Natural killer cell (primary cell): ENCODE measurements around the gene TLDC2. TPM values are rescaled to one million over a fixed set of nuclear protein-coding genes. Genes with fewer than 3 reads are reported as not detected.
A peak's percentile ranks its signal among the peaks of the same experiment; 100 is the strongest.

Experiments used
- ATAC-seq, 3 donors: fragments of 150-1000 bp in 2 of 3; fragments of 200-7000 bp in 1 of 3; cut with Tn5 transposase; 1 replicate in 1 of 3; 2 replicates in 2 of 3; pipeline ENCODE4 v1.10.0; 2021; ENCODE audit warnings: mild to moderate bottlenecking in 2 of 3, moderate library complexity in 2 of 3
- DNase-seq, 2 donors: peaks; one replicate each; pipeline versions ENCODE4 v3.0.0 to v3.0.0-alpha.2; 2013 to 2021; ENCODE audit warnings: mixed read lengths in 1 of 2
- H3K27ac ChIP-seq: one replicate; pipeline ENCODE4 v1.5.1; 2013; ENCODE audit warnings: mild to moderate bottlenecking, low read length
- H3K27me3 ChIP-seq: one replicate; pipeline ENCODE4 v1.6.1; 2013; ENCODE audit warnings: low read length; ENCODE audit not compliant: control insufficient read depth, insufficient read depth
- H3K36me3 ChIP-seq: one replicate; pipeline ENCODE4 v1.6.1; 2013; ENCODE audit warnings: low read length; ENCODE audit not compliant: control insufficient read depth, insufficient read depth
- H3K4me1 ChIP-seq: one replicate; pipeline ENCODE4 v1.6.1; 2013; ENCODE audit warnings: low read length; ENCODE audit not compliant: control insufficient read depth, insufficient read depth
- H3K4me3 ChIP-seq: one replicate; pipeline ENCODE4 v1.5.1; 2013; ENCODE audit warnings: low read length
- H3K9me3 ChIP-seq: one replicate; pipeline ENCODE4 v1.6.1; 2013; ENCODE audit warnings: low read length; ENCODE audit not compliant: control insufficient read depth, insufficient read depth
- H3K27ac Mint-ChIP-seq, 2 donors: one replicate each; pipeline ENCODE4 v1.8.0; 2022; ENCODE audit warnings: mild to moderate bottlenecking in 2 of 2, mixed read lengths in 2 of 2, moderate library complexity in 1 of 2
- H3K27me3 Mint-ChIP-seq, 2 donors: one replicate each; pipeline ENCODE4 v1.8.0; 2022; ENCODE audit warnings: low read depth in 2 of 2, mixed read lengths in 2 of 2
- H3K36me3 Mint-ChIP-seq: one replicate; pipeline ENCODE4 v1.8.0; 2022; ENCODE audit warnings: mixed read lengths
- H3K4me1 Mint-ChIP-seq, 2 donors: one replicate each; pipeline ENCODE4 v1.8.0; 2022; ENCODE audit warnings: mixed read lengths in 2 of 2
- H3K4me3 Mint-ChIP-seq: one replicate; pipeline ENCODE4 v1.8.0; 2022; ENCODE audit warnings: mild to moderate bottlenecking, moderate library complexity, mixed read lengths
- H3K9me3 Mint-ChIP-seq, 2 donors: one replicate each; pipeline ENCODE4 v1.8.0; 2022; ENCODE audit warnings: mixed read lengths in 2 of 2
- CTCF ChIP-seq: fragments of 200-600 bp; IDR thresholded peaks from one replicate; pipeline ENCODE4 v1.8.0; 2022; ENCODE audit warnings: antibody characterized with exemption
- WGBS: methylation state at CpG from one replicate; pipeline ENCODE4 v1.1.7; 2013; ENCODE audit warnings: missing lambda C conversion rate; ENCODE audit not compliant: insufficient coverage; 5-methylcytosine and 5-hydroxymethylcytosine counted together
- intact Hi-C: fragments of 100-400 bp; cut with micrococcal nuclease; formaldehyde crosslinking; loops from one replicate; pipeline ENCODE4 v1.14.2; 2022
- total RNA-seq, 4 donors: library from RNA; stranded (reverse); fragments of 120-200 nt in 1 of 4; gene quantifications; one replicate each; pipeline versions ENCODE4 v1.2.3 to v1.2.4, GENCODE V29; 2013 to 2022

TLDC2 gene
- total RNA-seq, 3 donors from 2014 or later (not counting 1 experiment from before 2014, with no cell fraction given), result 1.4 TPM; not detected in 2

DNA sequence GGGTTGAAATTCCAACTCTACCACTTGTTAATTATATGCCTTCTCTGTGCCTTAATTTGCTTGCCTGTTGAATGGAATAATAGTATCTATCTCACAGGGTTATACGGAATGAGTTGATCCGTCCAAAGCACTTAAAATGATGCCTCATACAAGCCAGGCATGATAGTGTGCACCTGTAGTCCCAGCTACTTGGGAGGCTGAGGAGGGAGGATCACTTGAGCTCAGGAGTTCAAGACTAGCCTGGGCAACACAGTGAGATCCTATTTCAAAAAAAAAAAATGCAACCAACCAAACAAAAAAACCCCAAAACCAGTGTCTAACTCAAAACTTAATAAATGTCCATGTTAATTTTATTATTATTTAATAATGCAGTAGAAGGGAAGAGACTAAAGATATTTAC is 40.3 kb downstream of the TLDC2 start:
- 100% methylated on average over 2 of the region's 2 CpGs for WGBS
- peaks cover 26% of the 10 kb centered on the region for H3K36me3 Mint-ChIP-seq

GRCh38 chr20:36917240-36917639 is 41.3 kb downstream of the TLDC2 start:
- H3K36me3 ChIP-seq, result peaks cover 79% of the 10 kb centered on the region
- DNase-seq, result no peak
- ATAC-seq, result no peak
- H3K4me1 ChIP-seq, result no peaks in the 10 kb centered on the region
- Mint-ChIP-seq H3K36me3 (peaks cover 16% of the 10 kb centered on the region), H3K27me3 (no peaks in the 10 kb centered on the region), H3K9me3 (no peaks in the 10 kb centered on the region), H3K27ac (peak overlapping the region in 1 of 2 donors; percentile 23), H3K4me3 (no peak overlapping the region), H3K4me1 (peaks cover 0 to 5% of the 10 kb centered on the region in 2 donors)
- TF ChIP-seq CTCF, result no peak
- no peak overlapping the region for H3K27ac ChIP-seq
- intact Hi-C loops, result no loop called here
- 98% methylated on average over 6 of the region's 6 CpGs for WGBS
- H3K4me3 ChIP-seq, result no peak overlapping the region
- H3K9me3 ChIP-seq, result no peaks in the 10 kb centered on the region
- H3K27me3 ChIP-seq, result no peaks in the 10 kb centered on the region

More for the DNA sequence above, 40.3 kb downstream of the TLDC2 start:
- no peak for DNase-seq
- intact Hi-C loops, result no loop called here
- Mint-ChIP-seq H3K4me1 (peaks cover 0 to 5% of the 10 kb centered on the region in 2 donors), H3K27me3 (no peaks in the 10 kb centered on the region), H3K9me3 (no peaks in the 10 kb centered on the region), H3K4me3 (no peak overlapping the region), H3K27ac (no peak overlapping the region)
- no peak for ATAC-seq
- peaks cover 82% of the 10 kb centered on the region for H3K36me3 ChIP-seq
- H3K9me3 ChIP-seq, result no peaks in the 10 kb centered on the region
- no peaks in the 10 kb centered on the region for H3K4me1 ChIP-seq
- H3K4me3 ChIP-seq, result no peak overlapping the region
- no peak for TF ChIP-seq CTCF
- no peaks in the 10 kb centered on the region for H3K27me3 ChIP-seq
- no peak overlapping the region for H3K27ac ChIP-seq

GRCh38 chr20:36917943-36918342 is 42.0 kb downstream of the TLDC2 start:
- Histone ChIP-seq H3K4me3 (no peak overlapping the region), H3K36me3 (peaks cover 81% of the 10 kb centered on the region), H3K9me3 (no peaks in the 10 kb centered on the region), H3K27me3 (no peaks in the 10 kb centered on the region), H3K27ac (no peak overlapping the region), H3K4me1 (no peaks in the 10 kb centered on the region)
- no peak for DNase-seq
- no peak for ATAC-seq
- H3K4me3 Mint-ChIP-seq, result no peak overlapping the region
- no peaks in the 10 kb centered on the region for H3K27me3 Mint-ChIP-seq
- peaks cover 0 to 5% of the 10 kb centered on the region in 2 donors for H3K4me1 Mint-ChIP-seq
- no peak overlapping the region for H3K27ac Mint-ChIP-seq
- intact Hi-C loops, result no loop called here
- H3K9me3 Mint-ChIP-seq, result no peaks in the 10 kb centered on the region
- H3K36me3 Mint-ChIP-seq, result peaks cover 13% of the 10 kb centered on the region
- no peak for TF ChIP-seq CTCF

GRCh38 chr20:36919715-36920333 is 43.9 kb downstream of the TLDC2 start:
- Histone ChIP-seq H3K4me3 (no peak overlapping the region), H3K27me3 (no peaks in the 10 kb centered on the region), H3K4me1 (no peaks in the 10 kb centered on the region), H3K9me3 (no peaks in the 10 kb centered on the region), H3K36me3 (peaks cover 83% of the 10 kb centered on the region), H3K27ac (no peak overlapping the region)
- H3K4me1 Mint-ChIP-seq, result peaks cover 0 to 10% of the 10 kb centered on the region in 2 donors
- DNase-seq, result peak in 1 of 2 donors; percentile 79
- no peak overlapping the region for H3K4me3 Mint-ChIP-seq
- TF ChIP-seq CTCF, result peak; percentile 96
- 20% methylated on average over 2 of the region's 2 CpGs for WGBS
- H3K9me3 Mint-ChIP-seq, result no peaks in the 10 kb centered on the region
- intact Hi-C loops, result no loop called here
- H3K36me3 Mint-ChIP-seq, result peaks cover 2% of the 10 kb centered on the region
- H3K27ac Mint-ChIP-seq, result peak overlapping the region; percentile 57 to 66
- no peaks in the 10 kb centered on the region for H3K27me3 Mint-ChIP-seq
- ATAC-seq, result peak; percentile 72 to 87 (median 78)
